GM19023 (cell line): ENCODE measurements around the gene PRX.
"Not testable (repeated sequence)": the region's sequence is repeated elsewhere in the genome, so short reads cannot be mapped to it uniquely, and the experiment has no call there.

Experiments
- ATAC-seq: cut with Tn5 transposase; IDR thresholded peaks from one replicate; pipeline ENCODE4 v1.9.1; 2021; ENCODE audit warnings: mild to moderate bottlenecking, moderate library complexity; ENCODE audit not compliant: unreplicated experiment

PRX gene

DNA sequence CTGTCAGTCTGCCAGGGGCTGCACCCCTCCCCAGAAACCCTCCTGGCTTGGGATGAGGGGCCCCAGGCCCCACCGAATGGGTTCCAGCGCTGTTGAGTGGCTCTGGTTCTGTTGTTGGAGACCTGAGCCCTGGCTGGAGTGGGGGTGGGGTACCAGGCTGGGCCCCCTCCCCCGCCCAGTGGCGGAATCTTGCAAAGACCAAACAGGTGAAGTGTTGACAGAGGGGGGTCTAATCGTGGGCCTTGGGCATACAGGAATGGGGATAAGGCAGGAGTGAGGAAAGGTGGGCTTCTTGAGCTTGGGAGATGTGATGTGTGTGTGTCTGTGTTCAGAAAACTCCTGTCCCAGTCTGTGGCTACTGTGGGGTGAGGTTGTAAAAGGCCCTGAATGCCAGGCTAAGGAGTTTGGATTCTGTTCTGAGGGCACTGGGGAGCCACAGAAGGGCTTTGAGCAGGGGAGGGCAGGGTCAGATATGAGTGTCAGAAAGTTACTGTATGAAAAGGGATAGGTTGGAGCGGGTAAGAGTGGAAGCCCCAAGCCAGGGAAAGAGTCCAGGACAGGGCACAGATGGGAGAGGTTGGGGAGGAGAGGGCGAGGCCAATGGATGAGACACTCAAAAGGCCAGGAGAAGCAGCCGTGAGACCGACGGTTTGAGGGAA, 23.0 kb downstream of the PRX start, which contains the start of gene HIPK4:
HIPK4 (minus strand) TSS at position 98 of the 659 bp plus-strand sequence. CDS start 279 bp downstream, outside the sequence.
- ATAC-seq: no peak

DNA sequence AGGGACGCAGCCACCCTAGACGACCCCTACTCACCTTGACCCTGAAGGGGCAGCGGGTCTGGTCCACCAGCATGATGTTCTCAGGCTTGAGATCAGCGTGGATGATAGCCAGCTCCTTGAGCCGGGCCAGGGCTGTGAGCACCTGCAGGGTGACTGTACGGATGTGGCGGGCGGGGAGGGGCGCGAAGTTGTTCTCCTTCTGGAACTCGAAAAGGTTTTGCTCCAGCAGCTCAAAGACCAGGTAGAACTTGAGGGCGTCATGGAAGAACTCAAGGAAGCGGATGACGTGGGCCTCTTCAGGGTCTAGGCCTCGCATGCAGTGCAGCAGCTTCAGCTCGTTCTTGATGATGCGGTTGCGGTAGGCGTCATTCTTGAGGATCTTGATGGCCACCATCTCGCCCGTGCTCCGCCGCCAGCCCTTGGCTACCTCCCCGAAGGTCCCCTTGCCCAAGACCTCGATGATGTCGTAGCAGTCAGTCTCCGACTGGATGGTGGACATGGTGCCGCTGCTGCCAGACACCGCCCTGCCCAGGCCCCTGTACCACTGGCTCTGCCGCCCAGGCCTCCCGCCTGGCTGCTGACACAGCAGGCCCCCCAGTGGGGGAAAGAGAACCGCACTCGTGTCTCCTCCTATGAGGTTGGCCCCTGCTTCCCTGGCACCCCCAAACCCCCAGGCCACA, 23.6 kb downstream of the PRX start:
- no peak for ATAC-seq

- ATAC-seq: no peak
These were observed 24.7 kb downstream of the PRX start for GRCh38 chr19:40388481-40388880.

GRCh38 chr19:40387155-40387554, 26.0 kb downstream of the PRX start:
- ATAC-seq: no peak

DNA sequence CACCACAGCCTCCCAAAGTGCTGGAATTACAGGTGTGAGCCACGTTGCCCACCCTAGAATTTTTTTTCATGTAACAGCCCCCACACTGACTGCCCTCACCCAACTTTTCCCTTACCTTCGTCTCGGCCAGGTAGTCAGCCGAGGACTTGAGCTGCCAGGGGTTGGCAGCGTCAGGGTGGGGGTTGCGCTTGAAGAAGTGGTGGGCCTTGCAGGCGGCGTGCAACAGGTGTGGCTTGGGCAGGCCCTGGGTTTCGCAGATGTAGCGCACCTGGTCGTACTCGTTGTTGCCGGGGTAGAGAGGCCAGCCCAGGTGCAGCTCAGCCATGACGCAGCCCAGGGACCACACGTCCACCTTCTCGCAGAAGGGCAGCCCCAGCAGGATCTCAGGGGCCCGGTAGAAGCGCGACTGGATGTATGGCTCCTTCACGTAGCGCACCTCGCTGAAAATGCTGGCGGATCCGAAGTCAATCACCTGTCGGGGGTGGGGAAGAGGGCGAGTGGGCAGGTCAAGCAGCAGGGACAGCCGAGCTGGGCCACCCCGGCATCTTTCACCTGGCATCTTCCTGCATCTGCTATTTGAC, 29.4 kb downstream of the PRX start:
- no peak for ATAC-seq

DNA sequence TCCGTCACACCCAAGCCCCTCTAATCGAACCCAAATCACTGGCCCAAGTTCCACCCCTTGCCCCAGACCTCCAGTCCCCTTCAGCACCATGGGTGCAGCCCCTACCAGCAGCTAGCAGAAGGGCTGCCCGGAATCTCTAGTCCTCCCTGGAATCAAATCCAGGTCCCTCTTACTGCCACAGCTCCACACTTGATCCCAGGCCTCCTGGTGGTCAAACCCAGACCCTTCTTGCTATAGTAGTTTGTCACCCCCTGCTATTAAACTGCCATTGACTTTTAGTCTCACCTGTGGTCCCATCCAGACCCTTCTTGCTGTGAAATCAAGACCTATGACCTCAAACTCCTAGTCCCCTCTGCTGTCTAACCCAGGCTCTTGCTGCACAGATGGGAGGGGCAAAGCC, 31.9 kb downstream of the PRX start:
- ATAC-seq: no peak

DNA sequence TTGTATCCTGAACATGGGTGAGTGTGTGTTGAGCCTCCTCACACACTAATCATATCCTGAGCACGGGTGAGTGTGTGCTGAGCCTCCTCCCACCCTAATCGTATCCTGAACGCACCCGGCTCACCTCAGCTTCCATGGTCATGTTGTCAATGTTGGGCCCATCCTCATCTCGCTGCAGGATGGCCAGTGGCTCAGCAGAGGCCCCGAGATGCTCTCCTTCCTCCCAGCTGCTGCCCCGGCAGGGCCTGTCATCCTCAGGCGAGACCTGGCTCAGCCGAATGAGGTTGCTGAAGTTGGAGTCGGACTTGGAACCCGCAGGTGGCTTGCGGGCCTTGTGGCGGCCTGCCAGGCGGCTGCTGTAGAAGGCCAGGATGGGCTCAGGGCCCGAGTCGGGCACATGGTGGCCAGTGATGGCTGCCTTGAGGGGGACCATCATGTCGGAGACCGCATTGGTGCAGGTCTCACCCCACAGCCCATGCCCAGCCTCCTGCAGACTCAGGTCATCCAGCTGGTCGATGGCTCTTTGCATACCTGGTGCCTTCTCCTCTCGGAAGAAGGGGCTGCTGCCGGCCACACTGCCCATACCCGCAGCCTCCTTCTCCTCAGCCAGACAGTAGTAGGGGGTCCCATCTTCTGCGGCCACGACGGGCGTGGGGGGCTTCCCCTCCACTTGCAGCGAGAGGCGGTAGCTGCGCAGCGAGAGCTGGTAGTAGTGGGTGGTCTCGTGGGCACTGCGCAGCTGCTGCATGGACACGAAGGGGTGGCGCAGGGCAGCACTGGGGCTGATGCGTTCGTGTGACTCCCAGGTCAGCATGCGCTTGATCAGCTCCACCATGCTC, 32.8 kb downstream of the PRX start:
- no peak for ATAC-seq

- ATAC-seq: no peak
These were observed 33.6 kb downstream of the PRX start for GRCh38 chr19:40379446-40380198.

- no peak for ATAC-seq
These were observed 34.7 kb downstream of the PRX start for GRCh38 chr19:40378509-40378908.

DNA sequence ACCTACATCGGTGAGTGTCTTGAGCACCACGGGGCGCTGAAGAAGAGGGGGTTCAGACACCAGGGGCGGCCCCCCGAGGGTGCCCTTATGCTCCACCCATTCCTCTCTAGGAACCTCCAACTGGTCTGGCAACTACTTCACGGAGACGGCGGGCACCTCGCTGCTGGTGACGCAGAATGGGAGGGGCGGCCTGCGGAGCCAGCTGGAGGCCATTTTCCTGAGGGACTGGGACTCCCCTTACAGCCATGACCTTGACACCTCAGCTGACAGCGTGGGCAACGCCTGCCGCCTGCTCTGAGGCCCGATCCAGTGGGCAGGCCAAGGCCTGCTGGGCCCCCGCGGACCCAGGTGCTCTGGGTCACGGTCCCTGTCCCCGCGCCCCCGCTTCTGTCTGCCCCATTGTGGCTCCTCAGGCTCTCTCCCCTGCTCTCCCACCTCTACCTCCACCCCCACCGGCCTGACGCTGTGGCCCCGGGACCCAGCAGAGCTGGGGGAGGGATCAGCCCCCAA, 35.2 kb downstream of the PRX start:
- ATAC-seq: no peak

GRCh38 chr19:40376286-40376862, 36.8 kb downstream of the PRX start:
- ATAC-seq: no peak

DNA sequence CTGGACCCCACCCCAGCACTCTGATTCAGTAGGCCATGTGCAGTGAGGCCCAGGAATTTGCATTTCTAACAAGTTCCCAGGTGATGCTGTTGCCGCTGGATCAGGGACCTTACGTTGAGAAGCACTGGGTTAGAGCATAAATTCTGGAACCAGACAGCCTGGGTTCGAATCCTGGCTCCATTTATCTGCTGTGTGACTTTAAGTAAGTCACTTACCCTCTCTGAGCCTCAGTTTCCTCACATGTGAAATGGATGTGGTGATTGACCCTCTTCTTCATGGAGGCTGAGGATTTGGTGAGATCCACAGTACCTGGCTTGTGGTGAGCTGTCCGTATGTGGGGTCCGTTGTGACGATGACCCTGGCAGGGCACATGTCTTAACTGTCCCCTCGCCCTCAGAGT, 39.1 kb downstream of the PRX start:
- no peak for ATAC-seq

DNA sequence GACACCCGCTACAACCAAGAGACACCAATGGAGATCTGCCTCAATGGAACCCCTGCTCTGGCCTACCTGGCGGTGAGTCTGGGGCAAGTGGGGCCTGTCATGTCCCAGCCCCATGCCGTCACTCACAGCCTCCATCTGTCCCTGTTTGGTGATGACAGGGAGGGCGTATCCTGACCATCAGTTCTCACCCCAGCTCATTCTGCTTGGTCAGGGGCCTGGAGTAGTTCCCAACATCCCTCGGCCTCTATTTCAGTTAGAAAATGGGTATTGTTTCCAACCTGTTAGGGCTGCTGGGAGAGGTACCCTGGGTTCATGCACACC, 41.4 kb downstream of the PRX start:
- no peak for ATAC-seq

- ATAC-seq: no peak
These were observed 42.0 kb downstream of the PRX start for GRCh38 chr19:40370997-40371801.

- not testable (repeated sequence) for ATAC-seq
These were observed 42.9 kb downstream of the PRX start for GRCh38 chr19:40370253-40370652.

DNA sequence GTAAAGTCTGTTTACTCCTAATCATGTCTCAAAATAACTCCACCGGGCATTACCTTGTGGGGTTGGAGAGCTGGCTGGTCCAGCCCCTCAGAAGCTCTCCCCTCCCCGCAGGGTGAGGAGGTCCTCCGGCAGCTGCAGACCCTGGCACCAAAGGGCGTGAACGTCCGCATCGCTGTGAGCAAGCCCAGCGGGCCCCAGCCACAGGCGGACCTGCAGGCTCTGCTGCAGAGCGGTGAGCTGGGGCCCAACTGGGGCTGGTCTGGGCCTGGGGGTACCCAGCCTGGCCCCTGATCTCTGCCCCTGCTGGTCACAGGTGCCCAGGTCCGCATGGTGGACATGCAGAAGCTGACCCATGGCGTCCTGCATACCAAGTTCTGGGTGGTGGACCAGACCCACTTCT, 43.4 kb downstream of the PRX start:
- ATAC-seq: no peak

- no peak for ATAC-seq
These were observed 45.4 kb downstream of the PRX start for GRCh38 chr19:40367577-40368434.
